ENCODE results near the gene EEF1G.
"Not testable (repeated sequence)": the region's sequence is repeated elsewhere in the genome, so short reads cannot be mapped to it uniquely, and the experiment has no call there.

The EEF1G gene

DNA sequence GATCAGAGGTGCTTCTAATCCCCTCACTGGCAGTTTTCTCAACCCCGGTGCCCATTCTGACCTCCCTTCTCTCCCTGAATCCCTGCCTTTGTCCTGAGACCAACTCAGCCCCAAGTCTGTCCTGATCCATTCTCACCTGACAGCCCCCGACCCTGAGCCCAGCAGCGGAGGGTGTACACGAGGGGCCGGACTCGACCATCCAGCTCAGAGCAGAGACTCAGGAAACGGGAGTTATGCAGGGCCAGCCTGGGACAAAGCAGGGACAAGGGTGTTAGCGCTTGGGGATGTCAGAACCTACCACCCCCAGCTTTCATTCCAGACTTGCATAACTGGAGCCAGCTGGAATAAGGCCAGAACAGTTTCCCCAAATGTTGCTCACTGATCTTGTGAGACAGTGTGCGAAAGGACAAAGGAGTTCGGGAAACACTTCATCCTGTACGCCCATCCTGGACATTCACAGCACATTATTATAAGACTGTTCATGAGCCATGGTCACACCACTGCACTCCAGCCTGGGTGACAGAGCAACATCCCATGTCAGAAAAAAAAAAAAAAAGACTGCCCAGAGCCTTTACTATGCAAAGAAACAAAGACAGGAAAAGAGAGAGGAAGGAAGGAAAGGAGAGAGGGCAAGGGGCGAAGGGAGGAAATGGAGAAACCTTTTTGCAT lies 3.5 kb upstream of the EEF1G start:
- DNase-seq (no peak), ATAC-seq (no peak)

DNA sequence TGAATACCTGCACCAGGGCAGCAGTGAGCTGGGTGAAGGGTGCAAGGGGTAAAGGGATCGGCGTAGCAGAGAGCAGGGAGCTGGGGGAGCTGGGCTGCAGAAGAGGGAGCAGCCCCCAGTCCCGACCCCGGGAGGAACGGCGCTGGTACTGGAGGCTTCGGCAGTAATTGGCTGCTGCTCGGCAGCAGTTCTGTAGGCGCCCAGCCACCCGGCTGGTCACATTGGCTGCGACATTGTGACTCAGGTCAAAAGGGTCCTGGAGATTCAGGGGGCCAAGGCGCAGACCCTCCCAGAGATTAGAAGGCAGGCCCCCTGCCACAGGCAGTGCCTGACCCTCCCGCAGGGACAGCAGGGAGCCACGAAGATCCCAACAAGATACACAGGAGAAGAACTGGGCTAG lies 2.1 kb upstream of the EEF1G start:
- ATAC-seq (no peak), DNase-seq (no peak)

DNA sequence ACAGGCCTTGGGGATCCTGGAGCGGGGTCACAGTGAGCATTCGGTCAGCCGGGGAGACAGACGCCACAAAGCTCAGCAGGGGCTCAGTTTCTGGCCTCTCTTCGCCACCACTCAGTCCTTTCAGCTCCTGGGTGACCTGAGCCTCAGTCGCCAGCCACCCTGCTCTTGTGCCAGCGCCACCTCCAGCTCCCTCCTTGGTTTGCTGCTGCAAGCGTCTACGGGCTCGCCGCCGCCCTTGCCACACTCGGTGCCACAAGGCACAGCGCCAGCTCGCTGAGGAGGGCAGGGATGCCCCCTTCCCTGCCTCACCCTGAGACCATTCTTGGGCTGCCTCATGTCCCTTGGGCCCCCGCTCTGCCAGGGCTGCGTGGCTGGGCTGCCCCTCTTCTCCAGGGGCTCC lies 1.5 kb upstream of the EEF1G start:
- ATAC-seq (no peak), DNase-seq (no peak)

DNA sequence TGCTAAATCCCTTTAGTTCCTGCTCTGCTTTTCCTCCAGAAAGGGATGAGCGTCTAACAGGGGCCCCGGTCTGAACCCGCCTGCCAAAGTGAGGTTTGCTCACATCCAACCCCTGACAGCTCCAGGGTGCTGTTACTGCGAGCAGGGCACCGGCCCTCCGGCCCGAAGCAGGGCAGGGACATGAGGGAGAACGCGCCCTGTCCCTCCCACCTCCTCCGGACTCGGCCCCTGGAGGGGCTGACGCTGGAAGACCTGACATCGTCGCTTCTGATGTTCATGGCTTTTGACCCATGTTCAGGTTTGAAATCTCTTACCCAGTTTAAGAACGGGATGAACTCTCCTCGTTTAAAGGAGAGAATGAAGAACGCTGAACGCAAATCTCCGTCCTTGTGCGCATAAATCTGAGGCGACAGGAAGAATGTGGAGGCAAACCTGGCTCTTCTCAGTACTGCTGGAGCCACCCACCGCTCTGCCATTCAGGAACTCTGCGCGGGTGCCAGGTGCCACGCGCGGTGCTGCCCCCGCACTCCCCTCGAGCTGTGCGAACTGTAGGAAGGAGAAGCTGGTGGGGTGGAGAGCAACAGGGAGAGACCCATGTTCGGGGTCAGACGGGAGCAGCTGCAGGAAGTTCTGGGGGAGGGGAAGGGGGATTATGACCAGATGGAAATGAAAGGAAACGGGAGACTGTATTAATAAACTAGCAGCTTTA lies 826 bp upstream of the EEF1G start:
- peak; percentile 45 for DNase-seq
- ATAC-seq = peak; percentile 8

DNA sequence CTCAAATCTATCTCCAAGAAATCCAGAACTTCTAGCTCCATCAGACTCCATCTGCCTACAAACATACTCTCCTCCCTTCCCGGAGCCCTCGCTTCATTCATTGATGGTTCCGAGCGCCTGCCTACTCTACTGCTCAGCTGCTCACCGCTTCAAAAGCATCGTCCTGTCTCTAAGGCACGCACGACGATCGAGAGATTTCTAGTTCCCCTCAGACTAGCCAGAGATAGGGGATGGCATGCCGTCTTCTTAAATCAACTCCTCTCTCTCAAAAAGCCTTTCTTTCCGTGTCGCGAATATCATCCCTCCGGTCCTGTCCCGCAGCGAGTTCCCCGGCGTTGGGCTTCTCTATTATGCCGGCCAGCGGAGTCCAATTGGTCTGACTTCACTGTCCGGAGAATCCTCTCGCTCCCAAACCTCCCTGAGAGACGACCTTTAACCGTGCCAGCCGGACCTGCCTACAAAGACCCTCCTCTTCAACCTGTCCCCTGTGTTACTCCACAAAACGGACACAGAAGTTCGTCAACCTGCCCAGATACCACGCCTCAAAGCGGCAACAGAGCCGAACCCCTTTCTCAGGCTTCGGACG lies 592 bp downstream of the EEF1G start:
- no peak for DNase-seq

DNA sequence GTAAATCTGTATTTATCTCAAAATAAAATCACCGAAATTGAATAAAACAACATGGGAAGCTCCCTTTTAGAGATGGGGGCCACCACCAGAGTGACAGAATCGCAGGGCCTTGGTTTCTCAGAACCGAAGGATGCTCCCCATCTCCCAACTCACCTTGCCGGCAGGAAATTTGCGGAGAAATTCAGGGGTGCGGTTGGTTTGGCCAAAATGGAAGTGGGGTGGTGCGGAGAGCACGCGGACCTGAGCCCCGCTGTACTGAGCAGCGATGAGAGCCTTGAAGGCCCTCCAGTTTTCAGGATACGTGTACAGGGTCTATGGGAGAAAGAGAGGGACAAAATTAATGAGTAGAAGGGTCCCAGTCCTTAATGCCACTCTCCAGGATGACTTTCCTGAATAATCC lies 1.3 kb downstream of the EEF1G start:
- no peak for ATAC-seq
- DNase-seq = no peak

More for the DNA sequence above, 592 bp downstream of the EEF1G start:
- no peak for ATAC-seq

DNA sequence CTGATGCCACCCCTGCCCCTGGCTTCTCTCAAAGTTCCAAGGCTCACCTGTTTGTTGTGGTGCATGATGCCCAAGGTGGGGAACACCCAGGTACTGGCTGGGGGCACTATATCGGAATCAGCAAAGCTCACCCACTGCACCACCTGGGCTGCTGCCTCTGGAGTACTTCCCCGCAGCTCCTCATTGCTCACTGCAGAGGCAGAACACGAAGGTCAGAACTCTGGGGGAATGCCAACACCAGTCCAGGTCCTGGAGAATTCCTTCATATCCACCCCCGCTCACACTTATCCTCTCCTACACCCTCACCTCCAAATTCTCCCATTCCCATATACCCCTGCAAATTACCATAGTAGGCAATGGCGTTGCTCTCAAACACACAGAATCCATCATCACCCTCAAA lies 2.2 kb downstream of the EEF1G start:
- not testable (repeated sequence) for ATAC-seq, DNase-seq

DNA sequence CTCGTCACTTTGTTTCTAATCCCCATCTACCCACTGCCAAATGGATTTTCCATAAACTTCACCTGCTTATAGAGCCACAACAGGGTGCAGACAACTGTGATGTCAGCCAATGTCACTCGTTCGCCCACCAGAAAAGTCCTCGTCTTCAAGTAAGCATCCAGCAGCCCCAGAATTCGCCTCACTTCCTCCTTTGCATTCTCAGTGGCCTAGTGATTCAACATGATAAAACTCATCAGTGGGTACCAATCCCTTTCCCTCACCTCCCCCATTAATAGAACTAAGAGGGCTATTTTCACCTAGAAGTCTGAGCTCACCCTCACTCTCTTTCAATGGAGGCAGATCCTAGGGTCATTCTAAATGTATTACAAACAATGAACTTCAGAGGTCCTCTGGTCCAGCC lies 2.8 kb downstream of the EEF1G start:
- ATAC-seq, DNase-seq: not testable (repeated sequence)

DNA sequence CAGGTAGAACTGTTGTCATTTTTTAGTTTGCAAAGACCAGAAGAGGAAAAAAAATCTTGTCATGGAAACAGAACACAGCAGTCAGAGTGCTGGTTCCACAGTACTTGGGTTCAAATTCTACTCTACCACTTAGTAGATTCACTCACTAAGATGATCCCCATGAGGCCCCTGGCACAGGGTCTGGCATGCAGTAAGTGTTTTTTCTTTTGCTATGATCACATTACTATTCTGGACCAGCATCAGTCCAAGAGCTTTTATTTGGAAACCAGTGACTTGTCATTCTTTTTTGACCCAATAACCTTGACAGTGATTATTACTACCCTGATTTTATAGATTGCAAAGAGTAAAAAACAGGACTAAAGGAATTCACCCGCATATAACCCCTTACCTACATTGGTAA lies 4.1 kb downstream of the EEF1G start:
- ATAC-seq (no peak), DNase-seq (no peak)

DNA sequence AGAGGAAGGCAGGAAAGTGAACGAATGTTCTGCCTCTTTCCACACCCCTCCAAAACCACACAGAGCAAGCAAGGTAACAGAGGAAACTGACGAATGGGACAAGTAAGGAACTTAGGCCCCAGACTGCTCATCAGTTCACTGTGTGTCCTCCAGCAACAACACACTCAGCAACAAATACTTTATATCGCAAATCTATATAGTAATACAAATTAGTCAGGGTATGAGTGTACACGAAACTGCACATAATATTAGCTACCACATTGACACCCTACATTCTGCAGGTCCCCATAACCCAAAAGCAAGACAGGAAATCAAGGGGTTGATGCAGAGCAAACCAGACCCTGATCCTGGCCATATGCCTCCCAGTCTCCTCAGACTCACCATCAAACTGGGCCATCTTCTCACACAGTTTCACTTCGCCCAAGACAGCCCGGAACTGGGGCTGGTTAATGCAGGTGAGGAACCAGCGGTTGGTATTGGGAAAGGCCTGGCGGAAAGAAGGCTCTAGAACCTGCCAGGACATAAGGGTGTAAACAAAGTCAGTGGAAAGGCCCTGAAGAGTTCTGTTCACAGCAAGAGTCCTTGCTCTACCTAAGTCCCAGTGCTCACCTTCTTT lies 6.6 kb downstream of the EEF1G start:
- DNase-seq (no peak), ATAC-seq (no peak)

DNA sequence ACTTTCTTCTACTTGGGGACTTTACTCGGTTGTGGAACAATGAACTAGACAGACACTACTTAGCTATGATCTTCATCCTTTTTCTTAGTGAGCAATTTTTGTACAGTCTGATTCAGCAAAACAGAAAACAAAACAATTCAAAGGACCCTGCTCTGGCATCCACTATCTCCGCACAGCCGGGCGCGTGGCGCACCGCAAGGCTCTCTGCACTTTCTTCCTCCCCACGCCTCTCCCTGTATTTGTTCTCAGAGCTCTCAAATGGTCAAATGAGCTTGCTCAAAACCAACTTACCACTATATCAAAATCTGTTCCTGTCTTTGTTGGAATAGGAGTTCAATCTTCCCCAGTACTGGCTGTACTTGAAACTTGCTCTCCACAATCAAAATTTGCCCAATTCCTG lies 7.4 kb downstream of the EEF1G start:
- ATAC-seq = no peak
- DNase-seq = no peak

DNA sequence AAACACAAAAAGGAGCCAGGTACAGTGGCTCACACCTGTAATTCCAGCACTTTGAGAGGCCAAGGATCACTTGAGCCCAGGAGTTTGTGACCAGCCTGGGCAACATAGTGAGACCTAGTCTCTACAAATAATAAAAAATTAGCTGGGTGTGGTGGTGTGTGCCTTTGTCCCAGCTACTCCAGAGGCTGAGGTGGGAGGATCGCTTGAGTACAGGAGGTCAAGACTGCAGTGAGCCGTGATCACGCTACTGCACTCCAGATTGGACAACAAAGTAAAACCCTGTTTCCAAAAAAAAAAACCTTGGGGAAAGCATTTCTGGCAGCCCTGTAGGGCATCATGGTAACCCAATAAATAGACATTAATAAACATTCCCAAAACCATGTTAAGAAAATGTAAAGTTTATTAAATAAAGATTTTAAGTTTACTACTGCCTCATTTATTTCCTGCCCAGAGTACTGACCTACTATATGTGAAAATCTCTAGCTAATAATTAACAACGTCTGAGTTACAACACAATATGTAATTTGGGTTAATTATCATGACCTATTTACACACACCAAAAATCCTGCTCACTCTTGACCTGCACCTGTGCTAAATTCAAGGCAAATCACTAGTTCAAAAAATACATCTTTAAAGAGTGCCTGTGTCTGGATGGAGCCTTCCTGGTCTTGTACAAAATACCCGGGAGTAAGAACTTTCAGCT lies 8.4 kb downstream of the EEF1G start:
- ATAC-seq = no peak
- no peak for DNase-seq

DNA sequence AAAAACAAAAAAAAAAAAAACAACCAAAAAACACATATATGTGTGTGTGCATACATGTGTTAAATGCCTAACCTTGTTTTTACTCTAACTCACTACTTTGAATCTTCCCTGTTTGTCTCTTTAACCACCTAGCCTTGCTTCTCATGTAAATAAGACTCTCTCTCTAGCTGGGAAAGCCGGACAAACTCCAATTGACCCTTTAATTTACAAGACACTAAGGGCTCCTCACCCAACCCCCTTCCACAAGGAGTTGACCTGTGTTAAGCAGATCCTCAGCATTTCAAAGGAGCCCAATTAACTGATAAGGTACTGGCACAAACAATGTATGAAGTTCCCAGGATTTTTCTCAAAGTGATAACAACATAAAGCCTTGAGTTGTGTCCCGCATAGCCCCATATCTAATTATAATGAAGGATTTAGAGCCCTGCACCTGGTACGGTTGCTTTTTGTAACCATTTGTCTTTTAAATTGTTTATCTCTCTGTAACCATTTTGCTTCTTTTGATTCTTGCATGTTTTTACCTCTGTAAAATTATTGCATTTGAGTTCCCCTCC lies 11.9 kb downstream of the EEF1G start:
- not testable (repeated sequence) for DNase-seq, ATAC-seq

DNA sequence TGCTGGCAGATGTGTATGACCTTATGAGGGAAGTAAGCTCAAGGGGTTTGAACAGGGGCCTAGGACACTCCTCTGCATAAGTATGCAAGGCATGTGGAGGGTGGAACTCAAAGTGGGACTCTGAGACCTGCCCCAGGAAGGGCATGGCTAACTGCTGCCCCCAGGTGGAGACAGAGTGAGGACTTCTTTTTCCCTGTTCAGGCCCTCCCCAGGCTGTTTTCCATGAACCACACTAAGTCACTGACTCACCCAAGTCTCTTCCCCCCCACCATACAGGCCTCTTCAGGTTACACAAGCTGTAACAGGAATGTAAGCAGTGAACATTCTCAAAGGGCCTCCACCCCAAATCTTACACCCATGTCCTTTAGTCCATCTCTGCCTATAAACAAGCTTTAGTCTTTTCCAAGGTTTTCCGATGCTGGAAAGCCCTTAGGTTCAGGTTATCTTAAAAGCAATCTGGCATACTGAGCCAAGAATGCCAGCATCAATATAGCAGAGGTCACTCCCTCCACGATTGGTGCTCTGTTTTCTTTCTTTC lies 13.1 kb downstream of the EEF1G start:
- ATAC-seq = peak; percentile 37
- DNase-seq = peak; percentile 81

DNA sequence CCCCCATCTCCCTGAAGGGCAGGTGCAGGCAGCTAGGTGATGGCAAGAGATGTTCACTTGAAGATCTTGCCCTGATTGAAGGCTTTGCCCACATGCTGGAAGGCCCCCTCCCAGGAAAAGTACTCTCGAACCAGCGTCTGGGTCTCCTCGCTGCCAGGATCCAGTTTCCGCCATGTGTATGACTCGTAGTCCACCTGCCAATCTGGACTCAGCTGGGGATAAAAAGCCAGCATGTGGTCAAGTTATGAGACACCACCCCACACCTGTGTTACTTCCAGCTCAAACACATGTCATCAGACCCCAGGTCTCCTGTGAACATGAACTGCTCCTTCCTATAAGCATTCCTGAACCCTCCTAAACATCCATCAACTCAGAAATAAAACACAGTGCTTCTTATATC lies 14.1 kb downstream of the EEF1G start:
- DNase-seq, ATAC-seq: not testable (repeated sequence)

DNA sequence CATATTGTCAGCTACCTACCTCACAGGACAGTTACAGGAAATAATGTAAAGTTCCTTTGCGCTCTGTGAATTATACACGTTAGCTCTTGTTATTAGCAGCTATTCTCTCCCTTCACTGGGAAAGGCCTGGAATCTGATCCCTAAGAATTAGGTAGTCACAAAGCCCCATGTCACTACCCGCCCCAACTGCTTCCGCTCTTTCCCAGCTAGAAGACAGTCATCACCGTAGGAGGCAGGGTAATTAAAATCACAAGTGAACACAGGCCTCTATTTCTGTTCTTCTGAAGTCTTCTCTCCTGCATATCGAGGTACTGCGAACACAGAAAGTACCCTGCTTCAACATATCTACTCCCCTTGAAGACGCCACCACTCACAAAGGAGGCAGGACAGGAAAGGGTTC lies 14.5 kb downstream of the EEF1G start:
- DNase-seq = no peak
- ATAC-seq = no peak

DNA sequence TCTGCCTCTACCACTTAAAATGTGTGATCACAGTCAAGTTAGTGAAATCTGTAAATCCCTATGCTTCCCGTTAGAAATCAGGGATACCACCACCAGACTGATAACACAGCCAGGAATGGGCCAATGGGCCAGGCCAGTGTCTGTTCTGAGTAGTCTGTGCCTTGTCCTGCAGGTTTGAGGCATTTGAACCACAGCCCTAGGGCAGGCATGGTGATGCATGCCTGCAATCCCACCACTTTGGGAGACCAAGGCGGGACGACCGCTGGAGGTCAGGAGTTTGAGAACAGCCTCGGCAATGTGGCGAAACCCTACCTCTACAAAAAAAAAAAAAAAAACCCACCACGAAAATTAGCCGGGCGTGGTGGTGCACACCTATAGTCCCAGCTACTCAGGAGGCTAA lies 15.0 kb downstream of the EEF1G start:
- ATAC-seq (no peak), DNase-seq (no peak)

DNA sequence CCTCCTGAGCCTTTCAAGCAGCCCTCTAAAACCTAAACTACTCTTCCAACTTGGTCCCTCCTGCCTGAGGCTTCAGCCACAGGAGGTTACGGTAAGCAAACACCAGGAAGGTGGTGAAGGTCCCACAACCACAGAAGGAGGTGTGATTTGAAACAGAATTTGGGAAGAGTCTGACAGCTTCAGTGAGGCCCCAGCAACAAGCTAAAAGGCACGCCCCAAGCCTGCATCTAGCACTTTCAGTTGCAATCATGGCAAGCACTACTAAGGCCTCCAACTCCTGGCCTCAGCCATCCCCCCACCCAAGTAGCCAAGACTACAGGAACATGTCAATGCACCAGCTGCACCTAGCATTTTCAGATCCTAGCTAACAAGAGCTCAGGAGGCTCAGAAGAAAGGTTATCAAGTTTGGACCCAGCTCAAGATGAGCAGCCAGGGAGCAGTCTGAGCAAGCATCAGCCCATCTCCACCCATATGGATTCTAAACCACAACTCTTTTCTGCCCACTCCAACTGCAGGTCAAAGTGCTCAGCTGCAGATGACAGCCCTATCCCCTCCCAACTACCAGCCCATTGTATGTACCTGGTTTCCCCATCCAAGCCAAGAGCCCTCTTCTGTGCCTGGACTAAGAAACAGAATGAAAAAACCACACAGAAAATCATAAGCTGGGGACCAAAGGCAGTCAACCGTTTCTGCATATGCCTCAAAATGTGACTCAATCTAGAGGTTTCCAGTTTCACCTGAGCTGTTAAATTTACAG lies 16.6 kb downstream of the EEF1G start:
- peak; percentile 26 for ATAC-seq
- DNase-seq = peak; percentile 67

DNA sequence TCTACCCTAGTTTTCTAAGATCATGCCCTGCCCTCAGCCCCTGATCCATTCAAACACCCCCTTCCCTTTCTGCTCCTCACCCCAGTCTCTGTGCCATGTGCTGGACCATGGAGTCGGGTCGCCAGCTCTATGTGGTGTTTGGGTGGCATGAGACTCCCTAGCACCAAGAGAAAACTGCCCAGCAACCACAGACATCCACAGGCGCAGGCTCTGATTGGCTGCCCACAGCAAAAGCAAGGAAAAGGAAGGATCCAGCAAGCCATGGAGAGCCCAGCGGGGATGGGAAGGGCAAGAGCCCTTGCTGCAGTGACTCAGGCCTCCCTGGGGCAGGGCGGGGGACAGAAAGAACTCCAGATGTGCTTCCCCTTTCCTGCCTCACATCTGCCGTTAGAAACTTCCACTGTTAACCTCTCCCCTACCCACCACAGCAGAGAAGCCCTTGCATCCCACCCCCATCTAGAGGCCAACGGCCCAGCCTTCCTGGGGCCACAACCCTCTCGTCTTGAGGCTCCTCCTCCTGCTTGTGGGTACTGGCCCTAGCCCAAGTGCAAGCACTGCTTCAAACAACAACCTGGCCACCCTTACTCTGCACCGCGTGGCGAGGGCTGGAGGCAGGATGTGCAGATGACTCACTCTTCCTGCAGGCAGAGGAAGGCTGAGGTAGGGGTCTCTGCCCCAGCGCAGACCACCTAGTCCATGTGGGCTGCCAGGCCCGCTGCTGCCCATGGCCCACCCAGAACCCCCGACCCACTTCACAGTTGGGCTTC lies 17.4 kb downstream of the EEF1G start:
- DNase-seq (peak; percentile 85), ATAC-seq (peak; percentile 59)

DNA sequence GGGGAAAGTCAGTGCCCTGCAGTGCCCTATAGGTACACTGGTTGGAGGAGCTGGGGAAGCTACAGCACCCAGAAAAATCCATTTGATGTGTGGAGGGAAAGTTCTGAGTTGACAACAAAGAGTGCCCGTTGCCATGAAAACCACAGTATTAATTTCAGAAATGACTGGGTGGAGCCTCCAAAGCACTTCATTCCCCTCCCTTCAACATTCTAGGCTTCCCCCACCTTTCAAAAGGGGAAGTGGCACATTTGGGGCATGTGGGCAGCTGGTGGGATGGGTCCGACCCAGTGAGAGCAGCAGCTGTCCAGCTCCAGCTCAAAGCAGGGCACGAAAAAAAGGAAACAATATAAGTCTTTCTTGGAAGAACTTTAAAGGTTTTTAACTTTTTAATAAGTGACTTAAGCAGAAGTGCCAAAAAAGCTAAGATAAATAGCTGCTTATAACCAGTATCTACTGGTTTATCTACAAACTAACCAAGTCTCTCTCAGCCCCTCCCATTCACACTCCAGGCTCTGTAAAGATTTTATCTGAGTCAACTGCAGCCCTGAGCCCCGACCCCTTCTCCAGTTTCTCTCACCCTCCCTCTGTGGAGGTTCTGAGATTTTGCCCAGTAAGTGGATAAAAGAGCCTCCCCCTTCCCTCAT lies 18.1 kb downstream of the EEF1G start:
- peak; percentile 17 for ATAC-seq
- peak; percentile 70 for DNase-seq

Measured in stimulated activated naive CD8-positive, alpha-beta T cell treated with anti-CD3 and anti-CD28 coated beads, Interleukin-15, Interleukin-2, amounts not matched to agents 100 U/mL and 50 U/mL, for 24 hours (primary cell).